SU-DHL-6 (cell line): ENCODE results near the gene TIMM22.

Experiments
- CTCF ChIP-seq: fragments of 200-600 bp; sonication (generic); IDR thresholded peaks from one replicate; pipeline ENCODE4 v1.5.1; 2017; ENCODE audit warnings: antibody characterized with exemption, mild to moderate bottlenecking, low read length, moderate library complexity; ENCODE audit not compliant: insufficient read depth, poor library complexity, severe bottlenecking
- EZH2phosphoT487 ChIP-seq: fragments of 200-600 bp; sonication (generic), shearing (Covaris generic); conservative IDR thresholded peaks from 2 replicates; pipeline ENCODE4 v1.6.1; 2018; ENCODE audit warnings: mild to moderate bottlenecking, antibody characterized with exemption, low read length, moderate library complexity, mixed read lengths

- no peak for TF ChIP-seq CTCF
- TF ChIP-seq EZH2phosphoT487, result no peak
Measured at GRCh38 chr17:1034652-1035210, 37.8 kb downstream of the TIMM22 start.
